ENCODE results near the gene ISCA2.
"Not testable (repeated sequence)": the region's sequence is repeated elsewhere in the genome, so short reads cannot be mapped to it uniquely, and the experiment has no call there.

Gene ISCA2

DNA sequence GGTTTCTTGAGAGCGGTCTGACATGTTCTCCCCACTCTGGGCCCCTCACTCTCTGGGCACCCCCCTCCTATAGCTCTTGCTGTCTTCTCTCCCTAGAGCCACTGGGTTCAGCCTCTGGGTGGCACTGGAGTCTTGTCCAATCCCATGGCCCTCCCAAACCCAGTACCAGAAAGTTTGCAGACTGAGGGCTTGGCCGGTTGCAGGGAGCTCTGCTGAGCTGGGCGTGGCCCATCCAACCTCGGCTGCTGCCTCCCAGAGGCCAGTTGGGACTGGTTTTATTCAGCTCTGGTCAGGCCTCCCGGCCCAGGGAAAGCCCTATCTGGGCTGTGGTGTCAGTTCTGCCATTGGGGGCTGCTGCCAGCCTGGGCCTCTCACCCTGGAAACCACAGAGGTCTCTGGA, 37.9 kb downstream of the ISCA2 start:
- DNase-seq = no peak

DNA sequence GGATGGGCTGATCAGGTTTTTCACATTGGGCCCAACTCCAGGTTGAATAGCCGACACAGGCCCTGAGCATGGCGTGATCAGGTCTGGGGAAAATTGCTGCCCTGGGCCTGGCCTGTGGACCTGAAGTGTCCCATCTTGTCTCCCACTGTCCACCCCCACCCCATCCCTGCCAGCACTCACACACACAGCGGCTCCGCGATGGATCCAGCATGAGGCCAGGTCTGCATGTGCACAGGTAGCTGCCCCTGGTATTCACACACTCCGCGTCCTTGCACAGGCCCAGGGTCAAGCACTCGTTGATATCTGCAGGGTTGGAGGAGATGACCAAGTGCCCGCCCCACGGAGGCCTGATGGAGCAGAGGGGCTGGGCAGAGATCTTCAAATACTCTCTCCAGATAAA, 38.7 kb downstream of the ISCA2 start:
- DNase-seq = no peak

DNA sequence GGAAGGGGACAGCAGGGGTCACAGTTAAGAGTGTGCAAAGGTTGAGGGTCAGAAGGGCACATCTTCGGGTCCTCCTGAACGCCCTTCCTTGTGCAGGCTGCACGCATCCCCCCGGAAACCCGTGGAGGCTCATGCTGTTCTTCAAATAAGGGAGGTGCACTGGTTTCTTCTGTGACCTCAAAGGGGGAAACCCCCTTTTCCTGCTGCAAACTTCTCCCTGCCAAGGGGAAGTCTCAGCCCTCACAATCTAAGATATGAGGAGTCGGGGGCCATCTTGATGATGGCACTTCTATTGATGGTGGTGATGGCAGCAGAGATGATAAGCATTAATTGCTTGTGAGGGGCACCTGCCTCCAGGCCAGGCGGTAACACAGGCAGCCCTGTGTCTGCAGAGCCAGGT, 40.0 kb downstream of the ISCA2 start:
- no peak for DNase-seq

DNA sequence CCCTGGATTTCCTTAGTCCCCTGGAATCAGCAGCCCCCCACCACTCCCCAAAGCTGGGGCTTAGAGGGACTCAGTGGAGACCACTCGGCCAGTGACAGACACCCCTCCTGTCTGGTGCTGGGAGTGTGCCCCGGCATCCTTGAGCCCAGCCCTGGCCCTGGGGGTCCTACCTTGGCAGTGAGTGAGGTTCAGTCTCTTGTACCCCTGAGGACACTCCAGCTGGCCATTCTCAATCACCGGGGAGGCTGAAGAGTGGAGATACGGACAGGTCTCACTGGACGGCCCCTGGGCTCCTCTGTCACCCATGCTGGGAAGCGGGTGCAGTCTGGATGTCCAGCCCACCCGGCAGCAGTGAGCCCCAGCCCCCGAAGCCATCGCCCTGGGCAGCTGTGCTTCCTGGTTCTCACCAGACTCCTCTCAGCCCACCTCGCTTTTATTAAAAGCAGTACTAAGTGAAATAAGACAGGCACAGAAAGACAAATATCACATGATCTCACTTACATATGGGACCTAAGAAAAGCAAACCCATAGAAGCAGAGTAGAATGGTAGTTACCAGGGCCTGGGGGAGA, 42.3 kb downstream of the ISCA2 start:
- no peak for DNase-seq

DNA sequence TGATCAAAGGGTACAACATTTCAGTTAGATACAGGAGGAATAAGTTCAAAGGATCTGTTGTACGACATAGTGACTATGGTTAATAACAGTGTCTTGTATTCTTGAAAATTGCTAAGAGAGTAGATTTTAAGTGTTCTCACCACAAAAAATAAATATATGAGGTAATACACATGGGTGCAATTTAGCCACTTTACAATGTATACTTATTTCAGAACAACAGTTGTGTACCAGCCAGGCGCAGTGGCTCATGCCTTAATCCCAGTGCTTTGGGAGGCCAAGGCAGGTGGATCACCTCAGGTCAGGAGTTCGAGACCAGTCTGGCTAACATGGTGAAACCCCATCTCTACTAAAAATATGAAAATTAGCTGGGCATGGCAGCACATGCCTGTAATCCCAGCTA, 42.8 kb downstream of the ISCA2 start:
- not testable (repeated sequence) for DNase-seq

DNA sequence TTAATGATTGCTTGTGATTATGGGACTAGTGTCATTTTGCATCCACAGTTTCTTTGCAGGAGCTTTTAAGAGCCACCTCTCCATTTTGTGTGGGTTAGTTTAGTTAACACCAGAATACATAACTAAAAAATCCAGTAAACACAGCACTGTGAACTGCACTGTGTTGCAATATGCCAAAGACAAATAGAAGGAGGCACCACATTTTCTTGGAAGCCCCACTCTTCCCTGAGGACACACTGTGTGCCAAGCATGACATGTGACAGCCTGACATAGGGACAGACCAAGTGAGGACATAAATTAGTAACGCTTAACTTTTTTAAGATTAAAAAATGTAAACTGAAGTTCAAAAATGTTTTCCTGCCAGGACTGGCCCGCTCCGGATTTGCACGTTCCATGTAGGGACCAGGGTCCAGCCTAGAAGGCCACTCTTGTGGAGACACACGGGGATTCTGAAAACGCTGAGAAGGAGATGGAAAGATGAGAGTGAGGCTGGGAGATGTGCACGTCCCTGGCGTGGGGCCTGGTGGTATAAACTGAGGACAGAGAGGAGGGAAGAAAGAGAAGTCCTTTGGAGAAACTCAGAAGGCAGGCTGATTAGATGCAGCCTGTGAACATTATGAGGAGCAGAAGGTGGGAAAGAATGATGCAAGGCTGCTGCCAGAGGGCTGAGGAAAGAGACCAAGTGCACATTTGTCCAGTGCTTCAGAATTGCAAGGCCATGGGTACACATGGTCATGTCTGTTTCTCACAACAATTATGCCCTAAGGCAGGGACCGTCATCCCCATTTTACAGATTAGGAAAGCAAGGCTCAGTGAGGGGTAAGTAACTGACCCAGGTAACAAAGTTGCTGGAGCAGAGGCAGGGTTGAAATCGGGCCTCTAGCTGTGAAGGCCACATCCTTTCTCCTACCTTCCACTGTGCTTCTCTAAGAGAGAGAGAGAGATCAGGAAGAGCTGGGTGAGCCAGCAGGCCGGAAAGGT, 45.1 kb downstream of the ISCA2 start:
- no peak for DNase-seq

DNA sequence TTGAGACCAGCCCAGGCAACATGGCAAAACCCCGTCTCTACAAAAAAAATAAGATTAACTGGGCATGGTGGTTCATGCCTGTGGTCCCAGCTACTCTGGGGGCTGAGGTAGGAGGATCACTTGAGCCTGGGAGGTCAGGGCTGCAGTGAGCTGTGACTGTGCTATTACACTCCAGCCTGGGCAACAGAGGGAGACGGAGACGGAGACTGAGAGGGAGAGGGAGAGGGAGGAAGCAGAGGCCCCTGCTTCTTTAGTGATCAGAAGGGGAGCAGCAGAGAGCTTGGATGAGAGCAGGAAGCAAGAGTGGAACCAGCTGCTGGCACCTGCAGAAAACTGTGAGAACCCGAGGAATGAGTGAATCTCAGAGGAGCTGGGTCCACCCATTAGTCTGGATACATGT, 45.9 kb downstream of the ISCA2 start:
- DNase-seq = no peak

DNA sequence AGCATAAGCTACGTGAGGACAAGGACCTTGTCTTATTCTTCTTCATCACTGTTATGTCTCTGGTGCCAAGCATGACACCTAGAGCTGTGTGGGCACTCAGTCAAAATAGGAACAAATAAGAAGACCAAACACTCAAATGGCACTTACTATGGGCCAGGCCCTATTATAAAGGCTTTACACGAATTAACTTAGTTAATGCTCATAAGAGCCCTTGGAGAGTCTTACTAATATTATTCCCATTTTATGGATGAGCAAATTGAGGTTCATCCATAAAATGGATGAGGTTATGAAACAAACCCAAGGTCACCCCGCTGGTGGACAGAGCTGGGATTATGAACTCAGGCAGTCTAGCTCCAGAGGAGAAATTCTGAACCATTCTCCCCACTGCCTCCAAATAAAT, 47.7 kb downstream of the ISCA2 start:
- no peak for DNase-seq

DNA sequence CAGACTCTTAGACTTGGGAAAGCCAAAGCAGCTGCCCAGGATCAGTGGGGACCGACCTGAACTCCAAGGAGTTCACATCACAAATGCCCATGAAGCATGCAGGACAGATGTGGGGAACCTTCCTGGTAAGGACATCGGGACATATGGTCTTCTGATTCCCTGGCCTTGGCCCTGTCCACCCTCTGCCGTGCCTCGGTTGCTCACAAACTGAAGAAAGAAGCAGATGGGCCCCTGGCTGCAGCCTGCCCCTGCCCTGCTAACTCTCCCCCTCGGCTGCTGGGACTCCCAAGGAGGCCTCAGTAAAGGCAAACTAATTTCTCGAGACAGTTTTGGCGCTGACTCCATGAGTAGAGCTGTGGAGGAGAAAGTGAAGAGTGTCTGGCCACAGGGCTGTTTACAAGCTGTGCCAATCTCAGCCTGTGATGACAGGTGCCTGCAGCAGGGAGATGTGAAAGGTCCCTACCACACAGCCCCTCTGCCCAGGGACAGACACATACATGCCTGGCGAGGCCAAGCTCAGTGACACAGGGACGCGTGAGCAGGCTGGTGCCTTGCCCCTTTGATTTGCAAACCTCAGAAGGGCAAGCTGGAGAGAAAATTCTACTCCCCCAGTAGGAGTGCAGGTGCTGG, 48.6 kb downstream of the ISCA2 start:
- DNase-seq = no peak

DNA sequence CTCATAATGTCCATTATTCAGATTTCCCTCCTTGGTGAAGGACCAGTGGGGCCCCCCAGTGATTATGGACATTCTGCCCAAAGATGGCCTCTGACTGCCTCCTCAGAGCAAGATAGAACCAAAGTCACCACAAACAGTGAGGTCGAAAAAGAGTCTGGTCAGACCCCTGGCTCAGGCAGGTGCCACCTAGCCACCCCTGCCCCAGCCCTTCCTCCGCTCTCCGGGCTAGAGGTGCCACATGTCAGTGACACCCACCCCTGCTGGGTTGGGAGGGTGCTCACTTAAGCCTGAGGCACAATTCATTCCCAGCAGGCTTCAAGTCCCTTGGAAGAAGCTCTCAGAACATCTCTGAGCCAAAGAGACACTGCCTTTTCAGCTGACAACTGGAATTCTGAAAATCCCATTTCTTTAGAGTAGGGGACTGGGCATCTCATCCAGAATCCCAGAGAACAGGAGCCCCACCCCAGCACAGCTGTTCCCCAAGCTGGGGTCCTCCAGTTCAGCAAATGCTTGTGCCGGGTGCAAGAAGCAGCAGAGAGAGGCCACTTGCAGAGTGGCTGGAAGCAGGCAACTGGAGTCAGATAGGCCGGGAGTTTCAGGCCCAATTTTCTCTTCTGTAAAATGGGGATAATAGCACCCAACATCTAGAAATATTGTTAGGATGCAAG, 50.3 kb downstream of the ISCA2 start:
- no peak for DNase-seq

DNA sequence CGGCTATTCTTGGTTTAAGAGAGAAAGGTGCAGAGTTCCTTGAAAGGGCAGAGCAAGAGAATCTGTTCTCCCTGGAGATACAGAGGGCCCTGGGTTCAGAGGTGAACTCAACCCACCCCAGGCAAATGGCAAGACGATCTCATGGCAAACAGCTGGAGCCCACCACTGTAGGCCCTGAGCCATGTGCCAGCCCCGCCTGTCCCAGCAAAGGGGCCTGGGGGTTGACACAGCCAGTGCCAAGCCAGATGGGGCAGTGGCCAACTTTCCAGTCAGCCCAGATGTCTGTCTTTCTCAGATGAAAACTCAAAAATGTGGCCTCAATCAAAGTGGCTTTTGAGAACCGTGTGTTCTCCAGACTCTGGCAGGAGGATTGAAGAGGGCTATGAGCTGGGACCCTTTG, 51.8 kb downstream of the ISCA2 start:
- DNase-seq = no peak

DNA sequence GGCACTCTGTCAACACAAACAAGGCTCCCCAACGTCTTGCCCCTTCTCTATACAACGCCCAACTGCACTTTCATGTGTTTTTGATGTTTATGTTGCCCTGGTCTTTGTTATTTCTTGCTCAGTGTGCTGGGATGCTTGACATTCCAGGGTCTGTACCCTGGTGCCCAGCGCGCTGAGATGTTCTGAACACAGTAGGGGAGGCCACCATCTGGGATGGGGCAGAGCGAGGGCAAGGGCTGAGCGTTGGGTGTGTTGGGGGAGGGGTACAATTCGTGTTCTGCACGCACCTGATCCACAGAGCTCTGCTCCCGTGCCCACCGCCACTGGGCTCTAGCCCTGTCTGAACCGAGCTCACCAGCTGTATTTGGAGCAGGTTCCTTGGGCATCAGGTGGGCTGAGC, 52.9 kb downstream of the ISCA2 start:
- DNase-seq = no peak

Measured in central memory CD4-positive, alpha-beta T cell (primary cell).